ENCODE data around the gene CD70.
"Not testable (repeated sequence)": the region's sequence is repeated elsewhere in the genome, so short reads cannot be mapped to it uniquely, and the experiment has no call there.

Gene CD70

DNA sequence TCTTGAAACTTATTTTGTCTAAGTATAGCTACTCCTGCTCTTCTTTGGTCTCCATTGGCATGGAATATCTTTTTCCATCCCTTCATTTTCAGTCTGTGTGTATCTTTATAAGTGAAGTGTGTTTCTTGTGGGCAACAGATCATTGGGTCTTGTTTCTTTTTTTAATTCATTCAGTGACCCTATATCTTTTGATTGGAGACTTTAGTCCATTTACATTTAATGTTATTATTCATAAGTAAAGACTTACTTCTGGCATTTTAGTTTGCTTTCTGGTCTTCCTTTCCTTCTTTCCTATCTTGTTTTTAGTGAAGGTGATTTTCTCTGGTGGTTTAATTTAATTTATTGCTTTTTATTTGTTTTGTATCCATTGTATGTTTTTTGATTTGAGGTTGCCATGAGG, 19.8 kb downstream of the CD70 start:
- Histone ChIP-seq H3K36me3 (ENCODE audit: insufficient read depth) (no peaks in the 10 kb centered on the region), H3K27me3 (ENCODE audit: insufficient read depth, low read depth) (no peaks in the 10 kb centered on the region), H3K9ac (no peak overlapping the region), H3K27ac (no peak overlapping the region), H3K4me3 (IDR thresholded peaks at IDR 0.05; ENCODE audit: insufficient read depth, low read depth, low read length) (no peak overlapping the region), H3K4me1 (ENCODE audit: low read depth, poor library complexity, severe bottlenecking) (no peaks in the 10 kb centered on the region), H3K4me2 (no peak overlapping the region), H4K20me1 (ENCODE audit: insufficient read depth) (no peaks in the 10 kb centered on the region), H3K79me2 (ENCODE audit: insufficient read depth, low read depth) (no peaks in the 10 kb centered on the region), H2AFZ (ENCODE audit: low read depth) (no peak overlapping the region)
- TF ChIP-seq, protein P1, sequence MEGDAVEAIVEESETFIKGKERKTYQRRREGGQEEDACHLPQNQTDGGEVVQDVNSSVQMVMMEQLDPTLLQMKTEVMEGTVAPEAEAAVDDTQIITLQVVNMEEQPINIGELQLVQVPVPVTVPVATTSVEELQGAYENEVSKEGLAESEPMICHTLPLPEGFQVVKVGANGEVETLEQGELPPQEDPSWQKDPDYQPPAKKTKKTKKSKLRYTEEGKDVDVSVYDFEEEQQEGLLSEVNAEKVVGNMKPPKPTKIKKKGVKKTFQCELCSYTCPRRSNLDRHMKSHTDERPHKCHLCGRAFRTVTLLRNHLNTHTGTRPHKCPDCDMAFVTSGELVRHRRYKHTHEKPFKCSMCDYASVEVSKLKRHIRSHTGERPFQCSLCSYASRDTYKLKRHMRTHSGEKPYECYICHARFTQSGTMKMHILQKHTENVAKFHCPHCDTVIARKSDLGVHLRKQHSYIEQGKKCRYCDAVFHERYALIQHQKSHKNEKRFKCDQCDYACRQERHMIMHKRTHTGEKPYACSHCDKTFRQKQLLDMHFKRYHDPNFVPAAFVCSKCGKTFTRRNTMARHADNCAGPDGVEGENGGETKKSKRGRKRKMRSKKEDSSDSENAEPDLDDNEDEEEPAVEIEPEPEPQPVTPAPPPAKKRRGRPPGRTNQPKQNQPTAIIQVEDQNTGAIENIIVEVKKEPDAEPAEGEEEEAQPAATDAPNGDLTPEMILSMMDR (conservative IDR thresholded peaks at IDR 0.05; ENCODE audit: low read depth, low read length): no peak

DNA sequence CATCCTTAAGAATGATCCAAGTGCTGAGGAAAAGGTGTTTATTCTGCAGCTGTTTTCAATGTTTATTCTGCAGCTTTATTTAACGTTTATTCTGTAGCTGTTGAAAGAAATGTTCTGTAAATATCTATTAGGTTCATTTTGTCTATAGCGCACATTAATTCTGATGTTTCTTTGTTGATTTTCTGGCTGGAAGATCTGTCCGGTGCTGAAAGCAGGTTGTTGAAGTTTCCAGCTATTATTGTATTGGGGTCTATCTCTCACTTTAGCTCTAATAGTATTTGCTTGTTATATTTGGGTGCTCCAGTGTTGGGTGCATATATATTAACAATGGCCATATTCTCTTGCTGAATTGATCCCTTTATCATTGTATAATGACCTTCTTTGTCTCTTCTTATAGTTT, 20.2 kb downstream of the CD70 start:
- H2AFZ ChIP-seq (ENCODE audit: low read depth): no peak overlapping the region
- H3K9ac ChIP-seq: no peak overlapping the region
- H3K27ac ChIP-seq: no peak overlapping the region
- no peaks in the 10 kb centered on the region for H3K79me2 ChIP-seq (ENCODE audit: insufficient read depth, low read depth)
- no peak overlapping the region for H3K4me3 ChIP-seq (IDR thresholded peaks at IDR 0.05; ENCODE audit: insufficient read depth, low read depth, low read length)
- H3K4me2 ChIP-seq: no peak overlapping the region
- H3K36me3 ChIP-seq (ENCODE audit: insufficient read depth): no peaks in the 10 kb centered on the region
- TF ChIP-seq, protein P1 (conservative IDR thresholded peaks at IDR 0.05; ENCODE audit: low read depth, low read length): no peak
- H4K20me1 ChIP-seq (ENCODE audit: insufficient read depth): no peaks in the 10 kb centered on the region
- H3K27me3 ChIP-seq (ENCODE audit: insufficient read depth, low read depth): no peaks in the 10 kb centered on the region
- H3K4me1 ChIP-seq (ENCODE audit: low read depth, poor library complexity, severe bottlenecking): no peaks in the 10 kb centered on the region

DNA sequence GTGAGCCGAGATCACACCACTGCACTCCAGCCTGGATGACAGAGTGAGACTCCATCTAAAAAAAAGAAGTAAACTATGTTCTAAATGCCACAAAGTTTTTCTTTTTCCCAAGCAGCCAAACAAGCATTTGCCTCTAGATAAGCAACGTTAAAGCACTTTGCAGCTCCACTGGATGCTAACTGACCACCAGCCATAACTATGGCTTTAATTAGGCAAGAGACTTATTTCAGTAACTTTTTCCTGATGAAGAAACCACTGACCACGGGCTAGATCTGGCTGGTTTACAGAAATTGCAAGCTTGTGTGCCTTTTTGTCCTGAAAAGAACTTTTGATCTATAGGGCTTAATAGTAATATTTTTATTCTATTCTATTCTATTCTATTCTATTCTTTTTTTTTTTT, 22.1 kb downstream of the CD70 start:
- Histone ChIP-seq H3K27me3 (ENCODE audit: insufficient read depth, low read depth) (no peaks in the 10 kb centered on the region), H3K4me1 (ENCODE audit: low read depth, poor library complexity, severe bottlenecking) (no peaks in the 10 kb centered on the region), H3K4me2 (no peak overlapping the region), H3K36me3 (ENCODE audit: insufficient read depth) (no peaks in the 10 kb centered on the region), H4K20me1 (ENCODE audit: insufficient read depth) (no peaks in the 10 kb centered on the region), H3K9ac (no peak overlapping the region), H3K79me2 (ENCODE audit: insufficient read depth, low read depth) (no peaks in the 10 kb centered on the region), H3K27ac (no peak overlapping the region), H2AFZ (ENCODE audit: low read depth) (no peak overlapping the region), H3K4me3 (IDR thresholded peaks at IDR 0.05; ENCODE audit: insufficient read depth, low read depth, low read length) (no peak overlapping the region)
- TF ChIP-seq, protein P1 (conservative IDR thresholded peaks at IDR 0.05; ENCODE audit: low read depth, low read length): no peak

DNA sequence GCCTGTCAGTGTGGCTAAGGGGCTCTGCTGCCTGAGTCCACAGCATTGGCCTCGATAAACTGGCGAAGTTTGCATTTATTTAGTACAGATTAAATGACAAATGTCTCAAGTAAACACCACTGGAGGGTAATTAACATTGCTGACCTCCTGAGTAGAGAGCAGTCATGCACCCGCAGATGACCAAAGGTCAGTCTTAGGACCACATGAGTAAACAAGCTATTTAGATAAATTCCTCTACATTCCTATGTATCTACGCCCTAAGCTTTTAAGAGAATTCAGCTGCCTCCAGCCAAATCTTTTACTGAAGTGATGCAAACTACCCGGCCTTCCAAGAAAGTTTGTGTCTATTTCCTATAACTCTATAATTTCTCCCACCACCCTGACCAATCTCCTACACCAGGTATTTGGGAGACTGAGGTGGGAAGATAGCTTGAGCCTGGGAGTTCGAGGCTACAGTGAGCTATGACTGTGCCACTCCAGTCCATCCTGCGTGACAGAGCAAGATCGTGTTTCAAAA, 22.9 kb downstream of the CD70 start:
- H3K27me3 ChIP-seq (ENCODE audit: insufficient read depth, low read depth): no peaks in the 10 kb centered on the region
- H3K4me1 ChIP-seq (ENCODE audit: low read depth, poor library complexity, severe bottlenecking): no peaks in the 10 kb centered on the region
- no peaks in the 10 kb centered on the region for H4K20me1 ChIP-seq (ENCODE audit: insufficient read depth)
- no peak overlapping the region for H3K27ac ChIP-seq
- no peak overlapping the region for H3K4me3 ChIP-seq (IDR thresholded peaks at IDR 0.05; ENCODE audit: insufficient read depth, low read depth, low read length)
- TF ChIP-seq, protein P1 (conservative IDR thresholded peaks at IDR 0.05; ENCODE audit: low read depth, low read length): no peak
- no peak overlapping the region for H3K4me2 ChIP-seq
- H2AFZ ChIP-seq (ENCODE audit: low read depth): no peak overlapping the region
- no peaks in the 10 kb centered on the region for H3K36me3 ChIP-seq (ENCODE audit: insufficient read depth)
- no peaks in the 10 kb centered on the region for H3K79me2 ChIP-seq (ENCODE audit: insufficient read depth, low read depth)
- no peak overlapping the region for H3K9ac ChIP-seq

DNA sequence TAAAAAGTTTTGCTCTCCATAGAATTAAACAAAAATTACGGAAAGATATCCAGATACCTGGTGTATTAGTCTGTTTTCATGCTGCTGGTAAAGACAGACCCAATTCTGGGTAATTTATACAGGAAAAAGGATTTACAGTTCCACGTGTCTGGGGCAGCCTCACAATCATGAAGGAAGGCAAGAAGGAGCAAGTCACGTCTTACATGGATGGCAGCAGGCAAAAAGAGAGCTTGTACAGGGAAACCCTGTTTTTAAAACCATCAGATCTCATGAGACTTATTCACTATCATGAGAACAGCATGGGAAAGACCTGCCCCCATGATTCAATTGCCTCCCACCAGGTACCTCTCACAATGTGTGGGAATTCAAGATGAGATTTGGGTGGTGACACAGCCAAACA, 24.2 kb downstream of the CD70 start:
- not testable (repeated sequence) for H3K4me2 ChIP-seq; H3K27ac ChIP-seq; H3K4me3 ChIP-seq (IDR thresholded peaks at IDR 0.05; ENCODE audit: insufficient read depth, low read depth, low read length); H3K4me1 ChIP-seq (ENCODE audit: low read depth, poor library complexity, severe bottlenecking); H3K36me3 ChIP-seq (ENCODE audit: insufficient read depth); H2AFZ ChIP-seq (ENCODE audit: low read depth); H3K79me2 ChIP-seq (ENCODE audit: insufficient read depth, low read depth); H3K9ac ChIP-seq; H4K20me1 ChIP-seq (ENCODE audit: insufficient read depth); H3K27me3 ChIP-seq (ENCODE audit: insufficient read depth, low read depth)
